Adrenal gland (tissue), 5 donors: ENCODE results near the gene G2E3.

Experiments
- CTCF ChIP-seq, 6 experiments: fragments of 450-650 bp in 4 of 6; fragments of 200-600 bp in 2 of 6; sonication (generic) in 1 of 6; IDR thresholded peaks; 1 replicate in 5 of 6; 2 replicates in 1 of 6; pipeline versions ENCODE4 v1.5.1 to v1.8.0; 2016 to 2021; ENCODE audit warnings: antibody characterized with exemption in 6 of 6, mild to moderate bottlenecking in 2 of 6, moderate library complexity in 1 of 6
- POLR2A ChIP-seq, 2 donors: fragments of 450-650 bp; IDR thresholded peaks; one replicate each; pipeline ENCODE4 v1.6.1; 2017; ENCODE audit warnings: antibody characterized with exemption in 2 of 2, mild to moderate bottlenecking in 2 of 2, moderate library complexity in 1 of 2
- donor health status: DM: no; HTN: no; CAD: no.

- no peak for TF ChIP-seq CTCF (IDR thresholded peaks at IDR 0.05)
- TF ChIP-seq POLR2A (IDR thresholded peaks at IDR 0.05): no peak
These were observed 10.4 kb downstream of the G2E3 start for GRCh38 chr14:30569216-30569902.
